GM19324 (cell line): ENCODE data around the gene PRSS22.

Experiments used
- ATAC-seq: cut with Tn5 transposase; IDR thresholded peaks from one replicate; pipeline ENCODE4 v1.9.1; 2021; ENCODE audit warnings: mild to moderate bottlenecking, moderate library complexity; ENCODE audit not compliant: unreplicated experiment, low FRiP score

The PRSS22 gene

DNA sequence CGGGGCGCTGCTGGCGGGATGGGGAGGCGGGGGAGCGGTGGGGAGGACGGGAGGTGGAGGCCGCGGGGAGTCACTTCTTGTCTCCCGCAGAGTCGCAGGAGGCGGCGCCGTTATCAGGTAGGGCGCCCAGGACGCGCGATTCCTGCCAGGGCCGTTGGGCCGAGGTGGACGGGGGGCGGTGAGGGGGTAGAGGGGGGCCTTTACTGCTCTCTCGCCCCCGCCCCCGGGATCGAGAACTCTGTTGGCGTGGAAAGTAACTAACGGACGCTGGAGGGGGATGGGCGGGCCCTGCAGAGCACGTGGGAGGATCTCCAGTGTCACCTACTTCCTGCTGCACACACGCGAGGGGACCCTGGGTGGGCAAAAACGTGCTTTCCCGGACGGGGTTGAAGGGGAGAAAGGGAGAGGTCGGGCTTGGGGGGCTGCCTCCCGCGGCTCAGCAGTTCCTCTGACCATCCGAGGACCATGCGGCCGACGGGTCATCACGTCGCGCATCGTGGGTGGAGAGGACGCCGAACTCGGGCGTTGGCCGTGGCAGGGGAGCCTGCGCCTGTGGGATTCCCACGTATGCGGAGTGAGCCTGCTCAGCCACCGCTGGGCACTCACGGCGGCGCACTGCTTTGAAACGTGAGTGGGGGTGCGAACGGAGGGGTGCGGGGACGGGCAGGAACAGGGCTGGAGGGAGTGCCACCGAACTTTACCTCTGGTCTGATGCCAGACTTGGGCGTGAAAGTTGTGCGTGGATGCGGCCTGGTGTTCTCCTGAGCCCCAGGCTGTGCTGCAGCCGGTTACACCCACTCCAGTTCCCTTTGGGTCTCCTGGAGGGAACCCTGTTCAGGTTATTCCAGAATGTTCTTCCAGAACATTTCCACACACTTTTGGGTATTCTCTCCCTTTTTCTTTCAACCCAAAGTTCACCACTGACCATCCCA, 40.4 kb downstream of the PRSS22 start:
- no peak for ATAC-seq

DNA sequence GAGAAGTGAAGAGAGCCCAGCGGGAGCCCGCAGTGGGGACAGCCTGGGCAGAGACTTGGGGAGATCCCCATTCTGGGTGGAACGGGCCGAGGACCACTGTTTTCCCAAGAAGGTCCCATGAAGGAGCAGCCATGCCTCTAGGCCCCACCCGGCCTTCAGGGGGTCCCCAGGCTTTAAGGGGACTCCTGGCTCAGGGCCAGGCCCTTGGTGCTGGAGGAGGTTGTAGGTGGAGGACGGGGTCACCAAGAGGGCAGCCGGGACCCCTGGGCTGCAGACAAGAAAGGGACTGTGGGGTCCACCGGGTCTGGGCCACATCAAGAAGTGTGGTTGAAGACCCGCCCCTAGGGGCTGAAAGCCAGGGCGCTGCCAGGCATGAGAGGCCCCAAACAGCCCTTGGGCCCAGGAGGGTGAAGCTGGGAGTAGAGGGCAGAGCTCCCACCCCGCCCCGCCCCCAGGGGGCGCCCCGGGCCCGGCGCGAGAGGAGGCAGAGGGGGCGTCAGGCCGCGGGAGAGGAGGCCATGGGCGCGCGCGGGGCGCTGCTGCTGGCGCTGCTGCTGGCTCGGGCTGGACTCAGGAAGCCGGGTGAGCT, 41.1 kb downstream of the PRSS22 start, which contains the start of gene PRSS21:
PRSS21 (plus strand) TSS at position 487 of the 589 bp plus-strand sequence; CDS start at position 519, 32 bp downstream.
- ATAC-seq = no peak

DNA sequence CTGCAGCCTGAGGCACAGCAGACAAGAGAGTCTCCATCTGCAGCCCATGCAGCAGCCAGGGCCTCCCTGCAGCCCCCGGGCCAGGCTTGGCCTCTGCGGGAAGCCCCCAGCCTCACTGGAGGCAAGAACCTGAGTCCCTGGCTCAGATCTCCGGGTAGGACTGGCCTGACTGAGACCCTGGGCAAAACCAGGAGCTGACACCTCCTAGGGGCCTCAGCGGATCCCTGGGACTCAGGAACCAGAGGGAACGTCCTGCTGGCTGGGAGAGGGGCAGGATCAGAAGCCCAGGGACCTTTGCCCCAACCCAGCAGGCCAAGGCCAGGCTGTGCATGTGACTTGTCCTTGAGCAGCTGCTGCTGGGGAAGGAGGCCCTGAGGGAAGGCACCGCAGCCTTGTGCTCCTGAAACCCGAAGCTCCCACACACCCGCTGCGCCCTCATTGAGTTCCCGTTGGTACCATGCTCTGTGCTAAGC, 42.6 kb downstream of the PRSS22 start:
- ATAC-seq = no peak

DNA sequence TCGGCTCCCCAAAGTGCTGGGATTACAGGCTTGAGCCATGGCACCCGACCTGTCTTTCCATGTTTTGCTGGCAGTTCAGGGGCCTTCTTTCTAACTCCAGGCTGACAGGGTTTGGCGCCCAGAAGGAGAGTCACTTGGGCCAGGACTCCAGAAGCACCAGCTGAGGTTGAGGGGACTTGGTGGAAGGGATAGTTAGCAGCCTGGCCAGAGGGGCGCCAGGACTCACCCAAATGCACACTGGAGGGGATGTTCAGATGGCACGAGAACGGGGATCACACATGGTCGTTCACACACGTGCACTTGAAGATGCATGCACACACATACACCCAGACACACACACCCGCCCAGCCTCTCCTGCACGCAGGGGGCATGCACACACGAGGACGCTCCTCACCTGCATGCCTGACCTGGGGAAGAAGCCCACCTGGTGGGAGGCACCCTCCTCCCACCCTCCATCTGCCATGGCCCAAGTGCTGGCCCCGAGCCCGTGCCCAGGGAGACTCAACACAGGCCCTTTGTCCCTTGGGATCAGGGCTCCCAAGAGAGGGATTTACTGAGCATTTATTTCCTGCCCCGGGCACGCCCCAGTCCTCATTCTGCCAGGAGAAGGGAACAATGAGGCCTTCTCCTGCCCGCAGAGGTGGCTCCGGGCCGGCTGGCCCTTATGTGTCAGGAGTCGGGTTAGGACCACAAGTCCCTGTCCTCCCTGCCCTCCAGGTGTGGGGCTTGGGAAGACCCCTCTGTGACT, 43.2 kb downstream of the PRSS22 start:
- ATAC-seq = no peak

DNA sequence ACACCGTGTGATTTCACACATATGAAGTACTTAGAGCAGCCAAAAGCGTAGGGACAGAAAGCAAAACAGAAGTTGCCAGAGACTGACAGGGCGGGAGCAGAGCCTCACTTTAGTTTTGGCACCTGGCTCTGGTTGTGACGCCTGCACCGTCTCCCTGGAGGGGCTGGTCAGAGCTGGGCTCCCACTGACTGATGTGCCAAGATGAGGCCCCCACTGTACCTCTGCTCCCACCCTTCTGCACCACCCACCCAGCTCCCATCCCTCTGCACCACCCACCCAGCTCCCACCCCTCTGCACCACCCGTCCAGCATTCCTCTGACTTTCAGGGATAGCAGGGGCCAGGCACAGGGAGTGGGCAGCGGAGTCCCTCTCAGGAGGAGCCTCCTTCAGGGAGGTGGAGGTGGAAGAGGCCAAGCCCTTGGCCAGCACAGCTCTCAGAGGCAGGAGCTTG, 44.2 kb downstream of the PRSS22 start:
- no peak for ATAC-seq

DNA sequence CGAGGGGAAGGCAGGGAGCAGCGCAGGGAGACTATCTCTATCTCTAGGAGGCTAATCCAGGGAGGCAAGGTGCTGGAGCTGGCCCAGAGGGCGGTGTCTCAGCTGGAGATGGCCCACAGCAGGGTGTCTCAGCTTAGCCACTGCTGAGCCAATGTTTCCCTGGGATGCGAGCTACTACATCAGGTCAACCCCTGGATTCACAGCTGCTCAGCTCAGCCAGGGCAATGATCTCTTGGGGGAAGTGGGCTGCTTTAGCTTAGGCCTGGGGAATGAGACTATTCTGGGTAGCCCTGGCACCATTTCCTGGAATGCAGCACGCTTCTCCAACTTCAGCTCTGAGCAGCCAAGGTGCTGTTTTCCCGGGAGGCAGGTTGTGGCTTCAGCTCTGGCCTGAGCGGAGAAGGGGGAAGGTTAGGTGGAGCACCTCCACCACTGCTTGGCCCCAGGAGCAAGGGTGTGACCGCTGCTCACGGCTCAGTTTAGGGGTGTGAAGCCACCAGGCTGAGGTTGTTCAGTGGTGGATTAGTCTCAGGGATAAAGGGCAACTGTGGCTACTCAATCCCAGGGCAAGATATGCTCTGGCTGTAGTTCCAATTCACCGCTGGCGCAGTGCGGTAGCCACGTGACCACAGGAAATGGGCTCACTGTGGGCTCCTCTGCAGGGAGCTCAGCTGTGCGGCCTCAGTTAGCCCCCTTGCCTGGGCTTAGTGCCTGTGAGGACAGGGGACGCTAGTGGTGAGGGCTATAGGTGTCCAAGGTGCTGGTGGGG, 46.1 kb downstream of the PRSS22 start:
- ATAC-seq = no peak

DNA sequence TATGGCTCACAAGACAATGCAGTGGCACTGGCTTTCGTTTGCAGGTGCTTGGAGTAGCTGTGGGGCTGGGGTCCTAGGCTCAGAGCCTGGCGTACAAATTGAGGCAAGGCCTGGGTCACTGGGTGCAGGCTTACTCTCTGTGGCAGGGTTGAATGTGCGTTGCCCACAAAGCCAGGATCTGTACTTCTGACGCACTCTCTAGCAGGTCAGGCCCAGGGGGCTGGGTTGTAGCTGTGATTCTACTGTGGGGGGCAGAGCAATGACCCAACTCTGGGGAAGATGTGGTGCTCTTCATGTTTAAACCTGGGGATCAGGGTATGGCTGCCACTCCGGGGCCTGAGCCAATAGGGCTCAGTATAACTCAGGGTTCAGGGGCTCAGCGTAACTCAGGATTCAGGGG, 47.3 kb downstream of the PRSS22 start:
- no peak for ATAC-seq

DNA sequence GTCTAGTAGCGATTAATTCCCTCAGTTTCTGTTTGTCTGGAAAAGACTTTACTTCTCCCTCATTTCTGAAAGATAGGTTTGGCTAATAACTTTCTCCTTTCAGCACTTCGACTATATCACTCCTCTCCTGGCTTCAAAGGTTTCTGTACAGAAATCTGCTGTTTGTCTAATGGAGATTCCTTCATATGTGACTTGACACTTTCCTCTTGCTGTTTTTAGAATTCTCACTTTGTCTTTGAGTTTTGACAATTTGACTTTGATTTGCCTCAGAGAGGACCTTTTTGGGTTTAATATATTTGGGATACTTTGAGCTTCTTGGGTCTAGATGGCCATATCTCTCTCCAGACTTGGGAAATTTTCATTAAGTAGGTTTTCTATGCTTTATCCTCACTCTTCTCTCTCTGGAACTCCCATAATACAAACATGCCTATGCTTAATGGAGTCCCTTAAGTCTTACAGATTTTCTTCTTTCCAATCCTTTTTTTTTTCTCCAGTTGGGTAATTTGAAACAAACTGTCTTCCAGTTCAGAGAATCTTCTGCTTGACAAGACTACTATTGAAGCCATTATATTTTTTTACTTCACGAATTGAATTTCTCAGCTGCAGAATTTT, 48.7 kb downstream of the PRSS22 start:
- ATAC-seq = no peak

DNA sequence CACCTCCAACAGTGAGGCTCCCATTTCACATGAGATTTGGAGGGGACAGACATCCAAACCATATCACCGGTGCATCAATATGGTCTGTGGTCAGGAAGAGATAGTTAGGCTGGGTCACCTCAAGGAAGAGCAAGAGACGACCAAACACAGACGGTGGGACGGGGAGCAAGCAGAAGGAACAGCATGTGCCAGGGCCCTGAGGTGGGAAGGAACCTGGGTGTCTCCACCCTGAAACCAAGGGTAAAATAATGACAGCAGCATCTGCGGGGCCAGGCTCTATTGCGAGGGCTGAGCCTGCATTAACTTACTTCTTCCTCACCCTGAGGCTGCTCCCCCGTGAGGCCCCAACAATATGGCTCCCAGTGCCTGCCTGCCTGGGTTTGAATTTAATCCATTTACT, 49.8 kb downstream of the PRSS22 start:
- ATAC-seq = no peak

DNA sequence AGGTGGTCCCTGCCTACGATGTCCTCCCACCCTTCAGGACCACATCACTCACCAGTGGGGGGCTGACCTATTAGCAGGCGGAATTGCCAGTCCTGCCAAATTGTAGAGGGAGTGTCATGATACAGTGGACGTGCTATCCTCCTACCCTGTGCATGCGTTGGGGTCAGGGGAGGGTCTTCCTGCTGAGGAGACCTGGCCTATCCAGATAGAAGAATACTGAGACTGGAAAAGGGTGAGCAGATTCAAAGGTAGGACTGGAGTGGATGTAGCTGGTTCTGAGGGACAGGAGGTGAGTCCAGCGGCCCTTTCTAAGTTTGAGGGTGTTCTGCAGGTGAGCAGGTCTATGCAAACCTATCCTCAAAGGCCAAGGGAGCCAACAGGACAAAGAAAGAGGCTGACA, 51.7 kb downstream of the PRSS22 start:
- no peak for ATAC-seq

DNA sequence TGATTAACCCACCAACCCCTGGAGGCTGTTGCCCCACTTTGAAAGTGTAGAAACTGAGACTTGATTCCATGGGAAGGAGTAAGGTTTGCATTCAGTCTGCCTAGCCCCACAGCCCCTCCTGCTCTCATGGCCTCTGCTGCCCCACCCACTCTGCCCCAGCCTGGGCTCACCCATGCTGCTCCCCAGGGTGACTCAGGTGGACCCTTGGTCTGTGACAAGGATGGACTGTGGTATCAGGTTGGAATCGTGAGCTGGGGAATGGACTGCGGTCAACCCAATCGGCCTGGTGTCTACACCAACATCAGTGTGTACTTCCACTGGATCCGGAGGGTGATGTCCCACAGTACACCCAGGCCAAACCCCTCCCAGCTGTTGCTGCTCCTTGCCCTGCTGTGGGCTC, 53.2 kb downstream of the PRSS22 start:
- no peak for ATAC-seq

DNA sequence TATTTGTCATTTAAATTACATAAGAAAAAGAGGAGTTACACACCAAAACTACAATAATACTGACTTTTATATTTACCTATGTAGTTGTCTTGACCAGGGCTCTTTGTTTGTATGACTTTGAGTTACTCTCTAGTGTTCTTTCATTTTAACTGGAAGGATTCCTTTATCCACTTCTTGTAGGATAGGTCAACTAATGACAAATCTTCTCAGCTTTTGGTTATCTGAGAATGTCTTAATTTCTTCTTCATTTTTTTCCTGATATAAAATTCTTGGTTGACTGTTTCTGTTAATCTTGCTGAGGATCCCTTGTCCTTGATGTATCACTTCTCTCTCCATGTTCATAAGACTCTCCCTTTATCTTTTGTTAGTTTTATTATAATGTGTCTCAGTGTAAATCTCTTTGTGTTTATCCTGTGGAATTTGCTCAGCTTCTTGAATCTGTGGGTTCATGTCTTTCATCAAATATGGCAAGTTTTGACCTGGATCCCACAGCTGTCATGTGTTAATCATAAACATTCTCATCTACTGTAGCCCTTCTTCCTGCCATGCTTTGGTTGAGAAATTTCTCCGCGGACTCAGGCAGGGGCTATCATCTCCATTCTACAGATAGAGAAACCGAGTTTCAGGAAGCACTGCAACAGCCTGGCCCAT, 54.3 kb downstream of the PRSS22 start:
- no peak for ATAC-seq
